HG03066 (cell line): ENCODE results near the gene LRP3.
"Not testable (repeated sequence)": the region's sequence is repeated elsewhere in the genome, so short reads cannot be mapped to it uniquely, and the experiment has no call there.

ENCODE experiments used
- ATAC-seq: cut with Tn5 transposase; IDR thresholded peaks from one replicate; pipeline ENCODE4 v1.9.1; 2021; ENCODE audit warnings: low read depth; ENCODE audit not compliant: unreplicated experiment

LRP3 gene

GRCh38 chr19:33214596-33214995, 20.5 kb downstream of the LRP3 start:
- no peak for ATAC-seq

- ATAC-seq, result no peak
Measured at GRCh38 chr19:33215438-33216197, 21.5 kb downstream of the LRP3 start.

DNA sequence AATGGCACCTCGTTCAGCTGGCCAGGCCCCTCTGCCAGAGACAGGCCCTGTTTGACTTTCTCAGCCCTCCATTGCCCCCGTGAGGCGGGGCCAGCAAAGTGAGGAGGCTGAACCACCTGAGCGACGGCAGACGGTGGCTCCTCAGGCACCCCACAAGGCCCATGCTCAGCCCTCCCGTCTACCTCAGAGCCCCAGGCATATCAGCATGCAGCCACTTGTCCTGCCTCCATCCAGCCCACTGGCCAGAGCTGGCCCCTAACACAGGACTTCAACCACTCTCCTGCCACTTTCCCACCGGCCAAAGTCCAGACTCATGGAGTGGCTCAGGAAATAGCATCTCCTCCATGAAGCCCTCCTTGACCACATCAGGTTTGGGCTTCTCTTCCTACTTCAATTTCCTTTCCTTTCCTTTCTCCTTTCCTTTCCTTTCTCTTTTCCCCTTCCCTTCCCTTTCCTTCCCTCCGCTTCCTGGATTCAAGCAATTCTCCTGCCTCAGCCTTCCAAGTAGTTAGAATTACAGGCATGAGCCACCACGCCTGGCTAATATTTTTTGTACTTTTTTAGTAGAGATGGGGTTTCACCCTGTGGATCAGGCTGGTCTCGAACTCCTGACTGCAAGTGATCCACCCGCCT, 22.2 kb downstream of the LRP3 start:
- ATAC-seq, result no peak

- ATAC-seq, result no peak
Measured at GRCh38 chr19:33217881-33218280, 23.8 kb downstream of the LRP3 start.

- ATAC-seq, result no peak
Measured at GRCh38 chr19:33219261-33219815, 25.2 kb downstream of the LRP3 start.

DNA sequence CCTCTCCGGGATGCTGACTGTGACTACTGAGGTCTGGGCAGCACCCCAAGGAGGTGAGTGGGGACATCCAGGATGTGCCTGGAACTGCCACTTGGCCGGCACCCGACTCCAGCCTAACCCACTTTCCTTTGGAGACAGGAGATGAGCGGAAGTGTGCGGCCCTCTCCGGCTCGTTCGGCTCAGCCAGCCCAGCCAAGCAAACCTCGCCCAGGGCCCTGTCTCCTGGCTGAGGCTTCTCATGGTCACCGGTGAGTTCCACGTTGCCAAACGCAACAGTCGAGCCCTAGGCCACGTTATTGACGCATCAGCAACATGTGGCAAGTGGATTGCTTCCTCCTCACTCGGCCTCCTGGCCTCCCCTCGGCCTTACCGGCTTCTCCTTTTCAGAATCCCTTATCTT, 26.0 kb downstream of the LRP3 start:
- ATAC-seq, result no peak

GRCh38 chr19:33220735-33221134, 26.6 kb downstream of the LRP3 start:
- no peak for ATAC-seq

DNA sequence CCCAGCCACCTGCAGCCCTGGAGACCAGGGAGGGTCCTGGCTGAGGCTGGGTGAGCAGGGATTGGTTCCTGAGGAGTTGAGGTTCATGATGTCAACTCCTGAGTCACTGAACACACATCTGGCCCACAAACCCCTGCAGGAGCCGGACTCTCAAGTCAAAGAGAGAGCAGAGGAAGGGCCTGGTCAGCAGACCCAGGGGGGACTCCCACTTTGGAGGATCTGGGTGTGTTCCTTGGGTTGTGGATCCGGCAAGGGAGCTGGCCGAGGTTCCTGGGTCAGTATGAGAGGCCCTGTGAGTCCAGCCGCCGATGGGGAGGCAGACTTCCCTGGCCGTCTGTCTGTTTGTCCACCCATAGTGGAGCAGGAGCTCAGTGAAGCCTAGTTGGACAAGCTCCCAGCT, 27.5 kb downstream of the LRP3 start:
- ATAC-seq, result no peak

- not testable (repeated sequence) for ATAC-seq
Measured at GRCh38 chr19:33222255-33222654, 28.1 kb downstream of the LRP3 start.

GRCh38 chr19:33224694-33225457, 30.7 kb downstream of the LRP3 start:
- no peak for ATAC-seq

DNA sequence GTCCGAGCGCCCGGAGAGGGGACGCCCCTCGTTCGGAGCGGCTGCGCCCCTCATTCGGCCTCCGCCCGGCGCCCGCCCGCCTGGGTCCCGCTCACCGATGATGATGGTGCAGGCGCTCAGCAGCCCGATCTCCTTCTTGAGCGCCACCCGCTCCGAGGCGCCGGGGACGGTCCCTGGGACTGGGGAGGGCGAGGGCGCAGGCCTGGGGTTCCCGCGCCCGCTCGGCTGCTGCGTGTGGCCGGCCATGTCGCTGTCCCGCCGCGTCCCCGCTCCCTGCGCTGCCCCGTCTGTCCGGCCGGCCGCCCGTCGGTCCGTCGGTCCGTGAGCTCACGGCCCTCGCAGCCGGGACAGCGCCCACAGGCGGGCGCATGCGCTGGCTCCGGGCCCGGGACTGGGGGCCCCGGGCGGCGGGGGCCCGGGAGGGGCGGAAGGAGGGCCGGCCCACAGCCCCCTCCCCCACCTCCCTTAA, 31.4 kb downstream of the LRP3 start, which contains the start of gene SLC7A10:
SLC7A10 (minus strand) TSS at position 393 of the 469 bp plus-strand sequence; CDS start at position 246, 147 bp downstream.
- ATAC-seq, result no peak

- ATAC-seq, result no peak
Measured at GRCh38 chr19:33226550-33227241, 32.6 kb downstream of the LRP3 start.

- ATAC-seq, result no peak
Measured at GRCh38 chr19:33227242-33227650, 33.1 kb downstream of the LRP3 start.

GRCh38 chr19:33227870-33228599, 33.9 kb downstream of the LRP3 start:
- no peak for ATAC-seq

- no peak for ATAC-seq
Measured at GRCh38 chr19:33229962-33230361, 35.8 kb downstream of the LRP3 start.

- ATAC-seq, result no peak
Measured at GRCh38 chr19:33231511-33231910, 37.4 kb downstream of the LRP3 start.

- no peak for ATAC-seq
Measured at GRCh38 chr19:33232656-33233055, 38.5 kb downstream of the LRP3 start.

DNA sequence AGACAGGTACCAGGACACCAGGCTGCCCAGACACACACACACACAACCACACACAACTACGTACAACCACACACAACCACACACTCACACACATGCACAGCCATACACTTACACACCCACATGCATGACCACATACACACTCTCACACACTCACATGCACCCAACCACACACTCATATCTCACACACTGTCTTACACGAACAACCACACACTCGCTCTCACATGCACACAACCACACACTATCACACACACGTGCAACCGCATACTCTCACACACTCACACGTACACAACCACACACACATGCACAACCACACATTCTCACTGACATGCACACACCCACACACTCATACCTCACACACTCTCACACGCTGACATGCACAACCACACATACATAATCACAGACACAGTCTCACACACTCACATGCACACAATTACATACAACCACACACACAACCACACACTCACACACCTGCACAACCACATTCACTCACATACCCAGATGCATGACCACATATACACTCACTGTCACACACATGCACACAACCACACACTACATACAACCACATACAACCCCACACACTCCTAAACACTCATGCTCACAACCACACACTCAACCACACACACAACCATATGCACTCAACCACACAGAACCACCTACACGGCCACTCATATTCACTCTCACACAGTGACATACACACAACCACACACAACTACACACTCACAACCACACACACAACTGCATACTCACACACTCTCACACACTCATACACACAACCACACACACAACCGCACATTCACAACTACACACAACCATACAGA, 39.1 kb downstream of the LRP3 start:
- no peak for ATAC-seq

DNA sequence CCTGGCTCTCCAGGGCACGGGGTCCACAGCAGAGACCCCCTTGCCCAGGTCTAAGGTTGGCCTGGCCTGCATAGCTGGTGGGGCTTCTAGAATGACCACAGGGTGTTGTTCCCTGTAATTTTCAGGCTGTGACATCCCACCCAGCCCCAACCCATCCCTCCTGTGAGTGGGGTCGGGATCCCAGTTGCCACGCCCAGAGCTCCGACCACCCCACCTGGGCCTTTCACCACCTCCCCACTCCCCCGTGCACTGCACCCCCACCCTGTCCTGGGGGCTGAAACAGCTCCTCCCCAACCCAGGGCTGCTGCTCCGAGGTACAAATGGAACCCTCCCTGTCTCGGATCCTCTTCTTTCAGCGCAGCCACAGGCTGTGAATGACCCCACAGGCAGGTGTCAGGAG, 40.0 kb downstream of the LRP3 start:
- ATAC-seq, result no peak
